ENCODE data around the gene UBR3. TPM values are rescaled to one million over a fixed set of nuclear protein-coding genes. Genes with fewer than 3 reads are reported as not detected.
"Not testable (repeated sequence)": the region's sequence is repeated elsewhere in the genome, so short reads cannot be mapped to it uniquely, and the experiment has no call there.

The UBR3 gene
- total RNA-seq, 2 donors from 2014 or later = 30.1 to 38.4 TPM

GRCh38 chr2:169867579-169867978, 40.3 kb downstream of the UBR3 start:
- intact Hi-C loops (cut with DNase I) = no loop called here
- no peaks in the 10 kb centered on the region for H3K27me3 ChIP-seq
- no peak overlapping the region for H3K4me3 ChIP-seq

GRCh38 chr2:169868951-169869350, 41.7 kb downstream of the UBR3 start:
- Histone ChIP-seq H3K36me3 (no peaks in the 10 kb centered on the region), H3K4me3 (no peak overlapping the region), H3K27me3 (no peaks in the 10 kb centered on the region), H3K27ac (no peak overlapping the region), H3K4me1 (no peaks in the 10 kb centered on the region), H3K9me3 (no peaks in the 10 kb centered on the region), H3K9ac (ENCODE audit: low read depth in 2 of 2, low read length in 2 of 2) (no peak overlapping the region)
- TF ChIP-seq CTCF (IDR thresholded peaks at IDR 0.05) = no peak
- DNase-seq = no peak
- intact Hi-C loops (cut with DNase I) = no loop called here

More at GRCh38 chr2:169867579-169867978, 40.3 kb downstream of the UBR3 start:
- Histone ChIP-seq H3K9me3 (no peaks in the 10 kb centered on the region), H3K27ac (no peak overlapping the region), H3K9ac (ENCODE audit: low read depth in 2 of 2, low read length in 2 of 2) (no peak overlapping the region), H3K36me3 (no peaks in the 10 kb centered on the region), H3K4me1 (no peaks in the 10 kb centered on the region)
- no peak for TF ChIP-seq CTCF (IDR thresholded peaks at IDR 0.05)
- DNase-seq = no peak

GRCh38 chr2:169871369-169871768, 44.1 kb downstream of the UBR3 start:
- H3K4me1 ChIP-seq; H3K27me3 ChIP-seq; intact Hi-C loops (cut with DNase I); H3K9ac ChIP-seq (ENCODE audit: low read depth in 2 of 2, low read length in 2 of 2); H3K4me3 ChIP-seq; H3K27ac ChIP-seq; DNase-seq; H3K36me3 ChIP-seq; H3K9me3 ChIP-seq: not testable (repeated sequence)

- no peak overlapping the region for H3K4me3 ChIP-seq
- DNase-seq = no peak
- TF ChIP-seq CTCF (IDR thresholded peaks at IDR 0.05) = no peak
- peaks cover 3% of the 10 kb centered on the region for H3K36me3 ChIP-seq
- H3K27me3 ChIP-seq = no peaks in the 10 kb centered on the region
- H3K9me3 ChIP-seq = no peaks in the 10 kb centered on the region
- no peak overlapping the region for H3K9ac ChIP-seq (ENCODE audit: low read depth in 2 of 2, low read length in 2 of 2)
- H3K27ac ChIP-seq = no peak overlapping the region
- no peaks in the 10 kb centered on the region for H3K4me1 ChIP-seq
- intact Hi-C loops (cut with DNase I) = no loop called here
Observed at GRCh38 chr2:169871994-169872393, 44.7 kb downstream of the UBR3 start.

GRCh38 chr2:169877398-169877797, 50.1 kb downstream of the UBR3 start:
- peaks cover 3% of the 10 kb centered on the region for H3K36me3 ChIP-seq
- H3K27ac ChIP-seq = no peak overlapping the region
- H3K9me3 ChIP-seq = no peaks in the 10 kb centered on the region
- no peaks in the 10 kb centered on the region for H3K27me3 ChIP-seq
- H3K9ac ChIP-seq (ENCODE audit: low read depth in 2 of 2, low read length in 2 of 2) = no peak overlapping the region
- no peaks in the 10 kb centered on the region for H3K4me1 ChIP-seq
- H3K4me3 ChIP-seq = no peak overlapping the region
- intact Hi-C loops (cut with DNase I) = no loop called here
- TF ChIP-seq CTCF (IDR thresholded peaks at IDR 0.05) = no peak
- no peak for DNase-seq

- H3K9ac ChIP-seq (ENCODE audit: low read depth in 2 of 2, low read length in 2 of 2) = no peak overlapping the region
- no peak overlapping the region for H3K27ac ChIP-seq
- H3K9me3 ChIP-seq = no peaks in the 10 kb centered on the region
- no peak overlapping the region for H3K4me3 ChIP-seq
- TF ChIP-seq CTCF (IDR thresholded peaks at IDR 0.05) = no peak
- H3K27me3 ChIP-seq = no peaks in the 10 kb centered on the region
- intact Hi-C loops (cut with DNase I) = no loop called here
- DNase-seq = no peak
- no peaks in the 10 kb centered on the region for H3K36me3 ChIP-seq
- no peaks in the 10 kb centered on the region for H3K4me1 ChIP-seq
Observed at GRCh38 chr2:169887120-169887519, 59.9 kb downstream of the UBR3 start.

Data from colonic mucosa (tissue), 4 donors.